ENCODE measurements around the gene ATP6V1D. TPM values are rescaled to one million over a fixed set of nuclear protein-coding genes. Genes with fewer than 3 reads are reported as not detected.
"Not testable (repeated sequence)": the region's sequence is repeated elsewhere in the genome, so short reads cannot be mapped to it uniquely, and the experiment has no call there.

The ATP6V1D gene
- polyA plus RNA-seq, result 59.8 to 112 TPM (median 84.9 TPM) in 3 replicates
- 103 TPM for polyA plus RNA-seq (2011; ENCODE audit: low read depth)
- 74.5 and 141 TPM in 2 replicates for polyA plus RNA-seq (2011; cell fraction: cytosol; rRNA removed)
- 44.4 and 58.8 TPM in 2 replicates for polyA plus RNA-seq (2011; cell fraction: nucleus; rRNA removed)
- polyA plus RNA-seq (2012; ENCODE audit: low replicate concordance), result 61.7 and 92.8 TPM in 2 replicates
- 42.9 to 70.4 TPM (median 46.5 TPM) in 3 replicates for polyA minus RNA-seq
- 88.2 TPM for polyA minus RNA-seq (2011; cell fraction: cytosol; rRNA and poly(A)+ RNA removed)
- polyA minus RNA-seq (2011; cell fraction: nucleus; rRNA and poly(A)+ RNA removed), result 33.0 and 47.0 TPM in 2 replicates

DNA sequence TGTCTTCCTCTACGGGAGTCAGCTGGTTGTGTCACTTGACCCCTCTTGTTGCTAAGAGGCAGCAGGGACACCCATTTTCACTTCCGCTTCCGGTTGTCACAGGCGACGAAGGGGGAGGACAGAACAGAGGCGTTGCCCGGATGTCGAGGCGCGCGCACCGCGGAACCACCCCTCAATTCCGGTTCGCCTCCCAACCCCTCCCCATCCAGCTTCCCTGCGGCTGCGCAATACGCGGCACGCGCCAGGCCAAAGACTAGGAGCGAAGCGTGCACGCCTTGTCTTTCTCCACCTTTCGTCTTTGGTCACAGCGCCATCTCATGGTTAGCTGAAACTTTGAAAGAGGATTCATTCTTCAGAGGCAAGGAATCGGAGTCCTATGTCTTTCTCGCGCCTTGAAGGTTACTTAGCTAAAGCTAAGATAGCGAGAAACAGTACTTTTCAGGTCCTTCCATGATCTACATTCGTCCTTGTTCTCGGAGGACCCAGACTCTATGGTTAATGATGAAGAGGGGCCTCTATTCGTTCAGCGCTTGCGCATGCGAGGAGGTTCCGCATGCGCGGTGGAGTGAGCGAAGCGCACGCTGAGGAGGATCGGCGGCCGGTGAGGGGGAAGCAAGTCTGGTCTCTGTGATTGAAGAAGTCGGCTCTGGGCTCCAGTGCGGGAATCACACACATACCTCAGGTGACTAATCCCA, at the start of gene ATP6V1D, which contains the start of gene EIF2S1:
TSS of gene ATP6V1D (minus strand) at position 30 of the 695 bp plus-strand sequence. CDS start 106 bp downstream, outside the sequence.
TSS of gene EIF2S1 (plus strand) at position 554 of the 695 bp plus-strand sequence. CDS start 4,440 bp downstream, outside the sequence.
- Histone ChIP-seq H3K9ac (ENCODE audit: control insufficient read depth, extremely low read depth, insufficient read depth, low read length) (peak within 1 kb of the TSS; percentile 98), H3K4me3 (ENCODE audit: control insufficient read depth in 2 of 3, extremely low read depth in 1 of 3, insufficient read depth in 2 of 3, low read depth in 1 of 3, low read length in 3 of 3) (peak within 1 kb of the TSS; percentile 85 to 98 (median 88)), H2AFZ (ENCODE audit: control insufficient read depth, low read length) (peak within 1 kb of the TSS; percentile 98), H3K27ac (ENCODE audit: control insufficient read depth, insufficient read depth, low read length) (peak within 1 kb of the TSS; percentile 100), H3K4me1 (ENCODE audit: control insufficient read depth, extremely low read depth, insufficient read depth, low read length) (peaks cover 44% of the 10 kb centered on the region), H3K27me3 (ENCODE audit: control insufficient read depth, extremely low read depth, insufficient read depth, low read length) (no peaks in the 10 kb centered on the region), H4K20me1 (ENCODE audit: control insufficient read depth, extremely low read depth, insufficient read depth, low read length) (peaks cover 9% of the 10 kb centered on the region), H3K9me3 (ENCODE audit: control insufficient read depth, low read depth, low read length) (no peaks in the 10 kb centered on the region), H3K79me2 (ENCODE audit: control insufficient read depth, insufficient read depth, low read length) (peaks cover 89% of the 10 kb centered on the region), H3K36me3 (ENCODE audit: control insufficient read depth in 2 of 2, extremely low read depth in 1 of 2, insufficient read depth in 2 of 2, low read length in 2 of 2) (peaks cover 2 to 22% of the 10 kb centered on the region in 2 experiments), H3K4me2 (ENCODE audit: control insufficient read depth, extremely low read depth, insufficient read depth, low read depth, low read length) (peak within 1 kb of the TSS; percentile 97), H3K9me1 (ENCODE audit: control insufficient read depth, extremely low read depth, insufficient read depth, low read length) (peaks cover 2% of the 10 kb centered on the region)
- TF ChIP-seq, protein P1, sequence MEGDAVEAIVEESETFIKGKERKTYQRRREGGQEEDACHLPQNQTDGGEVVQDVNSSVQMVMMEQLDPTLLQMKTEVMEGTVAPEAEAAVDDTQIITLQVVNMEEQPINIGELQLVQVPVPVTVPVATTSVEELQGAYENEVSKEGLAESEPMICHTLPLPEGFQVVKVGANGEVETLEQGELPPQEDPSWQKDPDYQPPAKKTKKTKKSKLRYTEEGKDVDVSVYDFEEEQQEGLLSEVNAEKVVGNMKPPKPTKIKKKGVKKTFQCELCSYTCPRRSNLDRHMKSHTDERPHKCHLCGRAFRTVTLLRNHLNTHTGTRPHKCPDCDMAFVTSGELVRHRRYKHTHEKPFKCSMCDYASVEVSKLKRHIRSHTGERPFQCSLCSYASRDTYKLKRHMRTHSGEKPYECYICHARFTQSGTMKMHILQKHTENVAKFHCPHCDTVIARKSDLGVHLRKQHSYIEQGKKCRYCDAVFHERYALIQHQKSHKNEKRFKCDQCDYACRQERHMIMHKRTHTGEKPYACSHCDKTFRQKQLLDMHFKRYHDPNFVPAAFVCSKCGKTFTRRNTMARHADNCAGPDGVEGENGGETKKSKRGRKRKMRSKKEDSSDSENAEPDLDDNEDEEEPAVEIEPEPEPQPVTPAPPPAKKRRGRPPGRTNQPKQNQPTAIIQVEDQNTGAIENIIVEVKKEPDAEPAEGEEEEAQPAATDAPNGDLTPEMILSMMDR (optimal IDR thresholded peaks at IDR 0.05 in 1 of 3, IDR thresholded peaks at IDR 0.05 in 1 of 3, conservative IDR thresholded peaks at IDR 0.05 in 1 of 3; ENCODE audit: extremely low read depth in 1 of 3, insufficient read depth in 2 of 3, low read length in 3 of 3), result peak; percentile 81 to 100 (median 86)
- no peak for TF ChIP-seq EZH2 (IDR thresholded peaks at IDR 0.05; ENCODE audit: low read length)
- DNase-seq (ENCODE audit: low read depth, low spot score) (peak; percentile 85), FAIRE-seq (peak; percentile 91)
- dilution Hi-C loops (cut with MboI; ENCODE audit: extremely low pct_ligation_motif_present, low sequenced_read_pairs), result no loop called here

DNA sequence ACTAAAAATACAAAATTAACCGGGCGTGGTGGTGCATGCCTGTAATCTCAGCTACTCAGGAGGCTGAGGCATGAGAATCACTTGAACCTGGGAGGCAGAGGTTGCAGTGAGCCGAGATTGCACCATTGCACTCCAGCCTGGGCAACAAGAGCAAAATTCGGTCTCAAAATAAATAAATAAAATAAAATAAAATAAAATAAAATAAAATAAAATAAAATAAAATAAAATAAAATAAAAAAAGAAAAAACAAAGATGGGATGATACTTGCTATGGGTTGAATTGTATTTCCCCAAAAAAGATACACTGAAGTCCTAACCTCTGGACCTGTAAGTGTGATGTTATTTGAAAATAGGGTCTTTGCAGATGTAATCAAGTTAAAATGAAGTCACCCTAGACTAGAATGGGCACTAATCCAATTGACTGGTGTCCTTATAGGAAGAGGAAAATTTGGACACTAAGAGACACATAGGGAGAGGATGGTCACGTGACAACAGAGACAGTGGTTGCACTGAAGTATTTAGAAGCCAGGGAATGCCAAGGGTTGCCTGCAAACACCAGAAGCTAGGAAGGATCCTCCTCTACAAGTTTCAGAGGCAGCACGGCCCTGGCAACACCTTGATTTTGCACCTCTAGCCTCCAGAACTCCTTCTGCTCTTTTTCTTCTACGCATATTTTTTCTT, 48.7 kb upstream of the ATP6V1D start:
- H2AFZ ChIP-seq (ENCODE audit: control insufficient read depth, low read length); H3K27me3 ChIP-seq (ENCODE audit: control insufficient read depth, extremely low read depth, insufficient read depth, low read length); H3K9ac ChIP-seq (ENCODE audit: control insufficient read depth, extremely low read depth, insufficient read depth, low read length); H3K9me3 ChIP-seq (ENCODE audit: control insufficient read depth, low read depth, low read length); DNase-seq (ENCODE audit: low read depth, low spot score); H3K27ac ChIP-seq (ENCODE audit: control insufficient read depth, insufficient read depth, low read length); H3K9me1 ChIP-seq (ENCODE audit: control insufficient read depth, extremely low read depth, insufficient read depth, low read length); dilution Hi-C loops (cut with MboI; ENCODE audit: extremely low pct_ligation_motif_present, low sequenced_read_pairs): not testable (repeated sequence)
- FAIRE-seq, result peak; percentile 71
- H3K4me2 ChIP-seq (ENCODE audit: control insufficient read depth, extremely low read depth, insufficient read depth, low read depth, low read length), result peak overlapping the region; percentile 99
- peaks cover 8 to 18% of the 10 kb centered on the region in 2 experiments for H3K36me3 ChIP-seq (ENCODE audit: control insufficient read depth in 2 of 2, extremely low read depth in 1 of 2, insufficient read depth in 2 of 2, low read length in 2 of 2)
- peak overlapping the region in 1 of 3 experiments; percentile 7 for H3K4me3 ChIP-seq (ENCODE audit: control insufficient read depth in 2 of 3, extremely low read depth in 1 of 3, insufficient read depth in 2 of 3, low read depth in 1 of 3, low read length in 3 of 3)
- H4K20me1 ChIP-seq (ENCODE audit: control insufficient read depth, extremely low read depth, insufficient read depth, low read length), result peaks cover 16% of the 10 kb centered on the region
- H3K4me1 ChIP-seq (ENCODE audit: control insufficient read depth, extremely low read depth, insufficient read depth, low read length), result peaks cover 31% of the 10 kb centered on the region
- H3K79me2 ChIP-seq (ENCODE audit: control insufficient read depth, insufficient read depth, low read length), result peaks cover 90% of the 10 kb centered on the region

Measured in keratinocyte (primary cell).